Lower lobe of right lung (tissue), 2 donors: ENCODE results near the gene DMC1. TPM values are rescaled to one million over a fixed set of nuclear protein-coding genes. Genes with fewer than 3 reads are reported as not detected.

ENCODE experiments used
- ATAC-seq, 2 donors: fragments of 200-7000 bp; cut with Tn5 transposase; one replicate each; pipeline ENCODE4 v1.9.1; 2020 to 2022; ENCODE audit warnings: mild to moderate bottlenecking in 2 of 2, moderate library complexity in 2 of 2
- DNase-seq: peaks from one replicate; pipeline ENCODE4 v3.0.0-alpha.2; 2020
- H3K27ac ChIP-seq: fragments of 200-600 bp; one replicate; pipeline ENCODE4 v1.8.0; 2022
- H3K27me3 ChIP-seq: fragments of 200-600 bp; one replicate; pipeline ENCODE4 v1.8.0; 2022; ENCODE audit warnings: low read depth
- H3K36me3 ChIP-seq: fragments of 200-600 bp; one replicate; pipeline ENCODE4 v1.8.0; 2022; ENCODE audit warnings: mild to moderate bottlenecking
- H3K4me1 ChIP-seq: fragments of 200-600 bp; one replicate; pipeline ENCODE4 v1.8.0; 2022
- H3K4me3 ChIP-seq: fragments of 200-600 bp; one replicate; pipeline ENCODE4 v1.8.0; 2022; ENCODE audit warnings: mild to moderate bottlenecking
- H3K9me3 ChIP-seq: fragments of 200-600 bp; one replicate; pipeline ENCODE4 v1.8.0; 2022
- CTCF ChIP-seq: fragments of 200-600 bp; IDR thresholded peaks from one replicate; pipeline ENCODE4 v1.8.0; 2022; ENCODE audit warnings: antibody characterized with exemption, mild to moderate bottlenecking
- intact Hi-C: fragments of 100-400 bp; cut with DNase I; formaldehyde crosslinking; loops from one replicate; pipeline ENCODE4 v1.11.0; 2022
- total RNA-seq: library from RNA; stranded (reverse); fragmentation: NEBNext Ultra II Directional; extraction: Animal tissue kit (Norgen Biotek cat#: 25700); gene quantifications from one replicate; pipeline ENCODE4 v1.2.1, GENCODE V29; 2021
- donor health status: DM: no; HTN: yes; CAD: no; lungs with severe emphysema.

Gene DMC1
- total RNA-seq, 1 donor from 2014 or later: 0.97 TPM

GRCh38 chr22:38564669-38565068 is 5.3 kb downstream of the DMC1 start:
- no peaks in the 10 kb centered on the region for H3K27me3 ChIP-seq
- H3K9me3 ChIP-seq: no peaks in the 10 kb centered on the region
- H3K4me1 ChIP-seq: peaks cover 3% of the 10 kb centered on the region
- H3K36me3 ChIP-seq: no peaks in the 10 kb centered on the region
- DNase-seq (no peak), ATAC-seq (no peak)
- no peak for TF ChIP-seq CTCF
- H3K4me3 ChIP-seq: no peak overlapping the region
- H3K27ac ChIP-seq: no peak overlapping the region
- intact Hi-C loops: no loop called here

GRCh38 chr22:38554281-38554680 is 15.7 kb downstream of the DMC1 start:
- H3K36me3 ChIP-seq: no peaks in the 10 kb centered on the region
- no peak for TF ChIP-seq CTCF

DNA sequence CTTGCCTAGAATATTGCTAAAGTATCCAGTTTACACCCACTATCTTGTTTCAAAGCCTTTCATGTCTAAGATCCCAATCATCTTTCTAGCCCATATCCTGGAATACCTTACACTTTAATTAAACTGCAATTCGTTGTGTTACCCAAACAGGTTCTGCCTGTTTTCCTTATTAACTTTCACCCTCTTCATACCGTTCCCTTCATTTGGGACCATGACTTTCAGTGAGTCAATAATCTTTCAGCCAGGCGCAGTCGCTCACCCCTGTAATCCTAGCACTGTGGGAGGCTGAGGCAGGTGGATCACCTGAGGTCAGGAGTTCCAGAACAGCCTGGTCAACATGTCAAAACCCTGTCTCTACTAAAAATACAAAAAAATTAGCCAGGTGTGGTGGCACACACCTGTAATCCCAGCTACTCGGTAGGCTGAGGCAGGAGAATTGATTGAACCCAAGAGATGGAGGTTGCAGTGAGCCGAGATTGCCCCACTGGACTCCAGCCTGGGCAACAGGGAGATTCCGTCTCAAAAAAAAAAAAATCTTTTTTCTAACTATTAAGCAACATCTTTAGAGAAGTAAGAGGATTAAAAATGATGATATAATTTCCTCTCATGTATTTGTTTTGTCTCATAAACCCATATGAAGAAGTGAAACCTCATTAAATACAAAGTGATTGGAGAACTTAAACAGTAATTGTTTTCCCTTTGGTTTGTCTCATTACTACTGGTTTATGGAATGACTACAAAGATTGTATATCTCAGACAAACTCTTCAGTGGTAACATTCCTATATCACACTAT is 20.7 kb downstream of the DMC1 start:
- ATAC-seq (peak; percentile 30 to 61), DNase-seq (no peak)
- H3K9me3 ChIP-seq: no peaks in the 10 kb centered on the region
- no peak overlapping the region for H3K27ac ChIP-seq
- peaks cover 11% of the 10 kb centered on the region for H3K4me1 ChIP-seq
- no peaks in the 10 kb centered on the region for H3K27me3 ChIP-seq
- H3K36me3 ChIP-seq: no peaks in the 10 kb centered on the region
- H3K4me3 ChIP-seq: no peak overlapping the region
- no peak for TF ChIP-seq CTCF
- intact Hi-C loops: no loop called here

More at GRCh38 chr22:38554281-38554680, 15.7 kb downstream of the DMC1 start:
- Histone ChIP-seq H3K4me1 (peaks cover 5% of the 10 kb centered on the region), H3K27me3 (no peaks in the 10 kb centered on the region), H3K27ac (no peak overlapping the region), H3K9me3 (no peaks in the 10 kb centered on the region), H3K4me3 (no peak overlapping the region)
- DNase-seq (no peak), ATAC-seq (no peak)
- intact Hi-C loops: no loop called here

GRCh38 chr22:38540701-38541100 is 29.3 kb downstream of the DMC1 start:
- TF ChIP-seq CTCF: no peak

GRCh38 chr22:38531251-38531938 is 38.6 kb downstream of the DMC1 start:
- Histone ChIP-seq H3K27ac (no peak overlapping the region), H3K9me3 (no peaks in the 10 kb centered on the region), H3K36me3 (no peaks in the 10 kb centered on the region), H3K4me1 (no peaks in the 10 kb centered on the region), H3K4me3 (no peak overlapping the region), H3K27me3 (no peaks in the 10 kb centered on the region)
- ATAC-seq: no peak
- TF ChIP-seq CTCF: no peak
- intact Hi-C loops: no loop called here
- DNase-seq: no peak

More at GRCh38 chr22:38540701-38541100, 29.3 kb downstream of the DMC1 start:
- peak in 1 of 2 donors; percentile 29 for ATAC-seq
- no peaks in the 10 kb centered on the region for H3K36me3 ChIP-seq
- no peaks in the 10 kb centered on the region for H3K27me3 ChIP-seq
- H3K4me1 ChIP-seq: no peaks in the 10 kb centered on the region
- DNase-seq: no peak
- H3K4me3 ChIP-seq: no peak overlapping the region
- H3K27ac ChIP-seq: no peak overlapping the region
- H3K9me3 ChIP-seq: no peaks in the 10 kb centered on the region
- intact Hi-C loops: no loop called here
